ENCODE results near the gene PKD1L1. TPM values are rescaled to one million over a fixed set of nuclear protein-coding genes. Genes with fewer than 3 reads are reported as not detected.

PKD1L1 gene
- total RNA-seq, 1 experiment from 2014 or later, result 2.8 TPM

DNA sequence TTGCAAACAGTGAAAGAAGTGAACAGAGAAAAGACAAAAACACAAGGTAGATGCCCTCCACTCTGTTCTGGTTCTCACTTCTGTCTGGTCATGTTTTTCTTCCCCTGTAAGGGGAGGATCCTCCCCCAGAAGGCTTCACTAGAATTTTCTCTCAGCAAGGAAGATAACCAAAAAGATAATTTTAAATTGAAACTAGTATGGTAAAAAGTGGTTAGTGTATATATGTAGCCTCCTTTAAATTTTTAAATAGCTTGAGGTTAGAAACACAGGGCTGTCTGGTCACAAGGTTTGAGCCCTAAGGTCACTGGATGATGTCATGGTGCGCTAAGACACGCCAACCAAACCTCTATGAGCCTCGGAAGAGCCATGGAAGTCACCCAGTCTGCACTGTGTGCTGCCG lies 5.6 kb upstream of the PKD1L1 start:
- Histone ChIP-seq H3K79me2 (ENCODE audit: low read length) (no peaks in the 10 kb centered on the region), H3K27me3 (ENCODE audit: low read length) (no peaks in the 10 kb centered on the region), H3K36me3 (ENCODE audit: insufficient read depth, low read length) (no peaks in the 10 kb centered on the region; the same call in 1 of the 2 replicates), H3K4me1 (ENCODE audit: low read length) (no peaks in the 10 kb centered on the region; the same call in 1 of the 2 replicates), H3K9ac (ENCODE audit: low read length) (no peak overlapping the region), H3K9me3 (ENCODE audit: low read length) (no peaks in the 10 kb centered on the region), H4K20me1 (ENCODE audit: insufficient read depth, low read depth, low read length) (no peaks in the 10 kb centered on the region), H3K9me2 (replicated peaks; ENCODE audit: insufficient read depth, low read length) (no peaks in the 10 kb centered on the region), H3K4me3 (ENCODE audit: low read length) (no peak overlapping the region), H2AFZ (ENCODE audit: low read length) (no peak overlapping the region), H3K4me2 (ENCODE audit: low read depth, low read length, poor library complexity, severe bottlenecking) (no peak overlapping the region), H3K27ac (ENCODE audit: low read length) (no peak overlapping the region)
- no peak for DNase-seq

DNA sequence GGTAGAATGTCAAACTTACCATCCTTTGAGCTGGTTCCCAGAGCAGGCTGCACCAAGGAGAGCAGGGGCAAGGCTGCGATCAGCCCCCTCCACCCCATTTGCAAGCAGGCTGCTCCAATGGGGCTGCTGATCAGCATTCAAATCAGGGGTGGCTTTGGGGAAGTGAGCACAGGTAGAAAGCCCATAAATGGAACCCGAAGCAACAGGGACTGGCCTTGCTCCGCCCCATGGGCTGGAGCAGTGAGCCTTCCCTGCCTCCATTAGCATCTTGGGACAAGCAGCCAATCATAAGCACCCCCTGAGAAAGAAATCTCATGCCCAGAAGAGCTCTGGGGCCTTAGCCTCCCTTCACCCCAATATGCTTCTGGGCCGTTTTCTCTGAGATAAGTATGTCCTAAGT lies 4.0 kb upstream of the PKD1L1 start:
- H3K9ac ChIP-seq (ENCODE audit: low read length), result no peak overlapping the region

DNA sequence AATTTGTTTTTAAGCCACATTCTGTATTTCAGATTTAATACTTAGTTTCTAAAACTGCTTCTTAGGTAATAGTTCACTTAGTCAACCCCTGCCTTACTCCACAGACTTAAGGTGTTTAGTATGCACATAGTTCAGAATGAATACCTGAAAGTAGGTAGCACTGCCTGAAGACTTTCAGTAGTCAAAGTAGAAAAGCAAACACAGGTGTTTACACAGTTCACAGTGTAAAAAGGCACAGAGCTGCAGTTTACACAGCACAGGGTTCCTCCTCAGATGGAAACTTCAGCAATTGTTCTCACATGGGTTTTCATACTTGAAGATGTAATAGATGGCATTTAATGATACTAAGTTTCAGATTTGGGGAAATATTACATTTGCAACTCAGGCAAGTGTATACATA lies 3.1 kb upstream of the PKD1L1 start:
- no peaks in the 10 kb centered on the region for H3K9me3 ChIP-seq (ENCODE audit: low read length)
- H3K27me3 ChIP-seq (ENCODE audit: low read length), result no peaks in the 10 kb centered on the region
- H3K9ac ChIP-seq (ENCODE audit: low read length), result no peak overlapping the region
- no peak overlapping the region for H3K4me3 ChIP-seq (ENCODE audit: low read length)
- no peaks in the 10 kb centered on the region; the same call in 1 of the 2 replicates for H3K36me3 ChIP-seq (ENCODE audit: insufficient read depth, low read length)
- no peaks in the 10 kb centered on the region for H3K79me2 ChIP-seq (ENCODE audit: low read length)
- DNase-seq, result no peak
- no peaks in the 10 kb centered on the region for H3K9me2 ChIP-seq (replicated peaks; ENCODE audit: insufficient read depth, low read length)
- H3K27ac ChIP-seq (ENCODE audit: low read length), result no peak overlapping the region
- no peak overlapping the region for H2AFZ ChIP-seq (ENCODE audit: low read length)
- no peaks in the 10 kb centered on the region; the same call in 1 of the 2 replicates for H3K4me1 ChIP-seq (ENCODE audit: low read length)
- no peaks in the 10 kb centered on the region for H4K20me1 ChIP-seq (ENCODE audit: insufficient read depth, low read depth, low read length)
- no peak overlapping the region for H3K4me2 ChIP-seq (ENCODE audit: low read depth, low read length, poor library complexity, severe bottlenecking)

More for the DNA sequence above, 4.0 kb upstream of the PKD1L1 start:
- H3K36me3 ChIP-seq (ENCODE audit: insufficient read depth, low read length), result no peaks in the 10 kb centered on the region; the same call in 1 of the 2 replicates
- H3K4me1 ChIP-seq (ENCODE audit: low read length), result no peaks in the 10 kb centered on the region; the same call in 1 of the 2 replicates
- H3K9me2 ChIP-seq (replicated peaks; ENCODE audit: insufficient read depth, low read length), result no peaks in the 10 kb centered on the region
- no peaks in the 10 kb centered on the region for H3K27me3 ChIP-seq (ENCODE audit: low read length)
- no peaks in the 10 kb centered on the region for H4K20me1 ChIP-seq (ENCODE audit: insufficient read depth, low read depth, low read length)
- no peak overlapping the region for H3K4me2 ChIP-seq (ENCODE audit: low read depth, low read length, poor library complexity, severe bottlenecking)
- no peak overlapping the region for H3K27ac ChIP-seq (ENCODE audit: low read length)
- no peaks in the 10 kb centered on the region for H3K79me2 ChIP-seq (ENCODE audit: low read length)
- no peak overlapping the region for H3K4me3 ChIP-seq (ENCODE audit: low read length)
- H2AFZ ChIP-seq (ENCODE audit: low read length), result no peak overlapping the region
- H3K9me3 ChIP-seq (ENCODE audit: low read length), result no peaks in the 10 kb centered on the region
- DNase-seq, result no peak

DNA sequence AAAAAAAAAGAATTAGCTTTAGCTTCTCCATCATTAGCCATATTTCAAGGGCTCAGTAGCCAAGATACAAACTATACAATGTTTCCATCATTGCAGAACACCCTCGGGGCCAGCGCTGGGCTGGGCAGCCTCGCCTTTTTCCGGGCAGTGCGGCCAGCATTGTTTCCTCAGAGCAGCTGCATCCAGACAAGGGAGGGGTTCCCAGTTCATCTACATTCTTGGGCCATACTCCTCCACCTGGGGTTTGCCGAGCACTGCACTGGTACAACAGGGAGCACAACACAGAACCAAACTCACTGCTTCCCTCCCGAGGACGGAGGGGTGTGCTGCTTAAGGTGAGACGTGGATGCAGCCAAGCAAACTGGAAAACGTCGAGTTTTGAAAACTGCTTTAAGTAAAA lies 2.4 kb upstream of the PKD1L1 start:
- Histone ChIP-seq H3K9me3 (ENCODE audit: low read length) (no peaks in the 10 kb centered on the region), H3K27me3 (ENCODE audit: low read length) (no peaks in the 10 kb centered on the region), H3K4me3 (ENCODE audit: low read length) (no peak overlapping the region), H3K27ac (ENCODE audit: low read length) (no peak overlapping the region), H3K9ac (ENCODE audit: low read length) (no peak overlapping the region), H2AFZ (ENCODE audit: low read length) (no peak overlapping the region), H3K9me2 (replicated peaks; ENCODE audit: insufficient read depth, low read length) (no peaks in the 10 kb centered on the region), H3K79me2 (ENCODE audit: low read length) (no peaks in the 10 kb centered on the region), H3K36me3 (ENCODE audit: insufficient read depth, low read length) (no peaks in the 10 kb centered on the region; the same call in 1 of the 2 replicates), H3K4me1 (ENCODE audit: low read length) (no peaks in the 10 kb centered on the region; the same call in 1 of the 2 replicates), H4K20me1 (ENCODE audit: insufficient read depth, low read depth, low read length) (no peaks in the 10 kb centered on the region), H3K4me2 (ENCODE audit: low read depth, low read length, poor library complexity, severe bottlenecking) (no peak overlapping the region)
- DNase-seq, result no peak

DNA sequence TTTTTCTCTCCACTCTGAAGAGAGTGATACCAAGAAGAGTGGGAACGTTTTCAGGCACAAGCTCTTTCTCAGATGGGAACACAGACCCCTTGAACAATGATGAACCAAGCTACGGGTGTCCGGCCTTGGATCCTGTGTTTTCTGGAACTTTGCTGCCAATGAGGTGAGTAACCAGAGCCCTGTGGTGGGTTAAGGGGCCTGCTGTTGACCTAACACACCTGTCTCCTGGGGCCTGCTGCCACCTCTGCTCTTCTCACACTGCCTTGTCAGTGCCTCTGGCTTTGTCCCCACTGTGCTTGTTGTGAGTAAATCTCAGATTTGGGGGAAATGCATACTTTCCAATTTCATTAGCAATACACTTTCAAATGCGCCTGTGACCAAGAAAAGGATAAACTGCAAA lies 1.4 kb upstream of the PKD1L1 start:
- no peak for DNase-seq
- no peaks in the 10 kb centered on the region for H3K79me2 ChIP-seq (ENCODE audit: low read length)
- no peak overlapping the region for H3K4me3 ChIP-seq (ENCODE audit: low read length)
- H3K9me2 ChIP-seq (replicated peaks; ENCODE audit: insufficient read depth, low read length), result no peaks in the 10 kb centered on the region
- H3K4me1 ChIP-seq (ENCODE audit: low read length), result no peaks in the 10 kb centered on the region; the same call in 1 of the 2 replicates
- H2AFZ ChIP-seq (ENCODE audit: low read length), result no peak overlapping the region
- no peak overlapping the region for H3K9ac ChIP-seq (ENCODE audit: low read length)
- H4K20me1 ChIP-seq (ENCODE audit: insufficient read depth, low read depth, low read length), result no peaks in the 10 kb centered on the region
- H3K9me3 ChIP-seq (ENCODE audit: low read length), result no peaks in the 10 kb centered on the region
- no peak overlapping the region for H3K4me2 ChIP-seq (ENCODE audit: low read depth, low read length, poor library complexity, severe bottlenecking)
- H3K36me3 ChIP-seq (ENCODE audit: insufficient read depth, low read length), result no peaks in the 10 kb centered on the region
- no peak overlapping the region for H3K27ac ChIP-seq (ENCODE audit: low read length)
- no peaks in the 10 kb centered on the region for H3K27me3 ChIP-seq (ENCODE audit: low read length)

DNA sequence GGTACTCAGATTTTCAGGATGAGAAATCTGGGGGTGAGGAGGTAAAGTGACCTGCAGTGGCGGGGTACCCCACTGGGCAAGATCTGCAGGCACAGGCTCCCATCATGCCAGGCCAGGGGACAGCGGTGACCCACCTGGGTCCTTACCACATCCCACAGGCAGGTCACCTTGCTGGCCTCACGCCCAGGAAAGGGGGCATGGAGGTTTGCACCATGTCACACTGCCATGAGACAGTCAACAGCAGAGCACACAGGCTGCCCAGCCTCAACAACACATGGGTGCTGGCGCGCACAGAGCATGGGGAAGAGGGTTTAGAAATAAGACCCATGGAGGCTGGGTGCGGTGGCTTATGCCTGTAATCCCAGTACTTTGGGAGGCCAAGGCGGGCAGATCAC lies 914 bp downstream of the PKD1L1 start:
- H2AFZ ChIP-seq (ENCODE audit: low read length), result no peak overlapping the region
- H3K4me1 ChIP-seq (ENCODE audit: low read length), result no peaks in the 10 kb centered on the region; the same call in 1 of the 2 replicates
- DNase-seq, result no peak
- H3K4me3 ChIP-seq (ENCODE audit: low read length), result no peak overlapping the region
- H3K36me3 ChIP-seq (ENCODE audit: insufficient read depth, low read length), result no peaks in the 10 kb centered on the region
- H3K9me3 ChIP-seq (ENCODE audit: low read length), result no peaks in the 10 kb centered on the region
- H3K4me2 ChIP-seq (ENCODE audit: low read depth, low read length, poor library complexity, severe bottlenecking), result no peak overlapping the region
- H3K27ac ChIP-seq (ENCODE audit: low read length), result no peak overlapping the region
- H3K27me3 ChIP-seq (ENCODE audit: low read length), result no peaks in the 10 kb centered on the region
- no peak overlapping the region for H3K9ac ChIP-seq (ENCODE audit: low read length)
- H4K20me1 ChIP-seq (ENCODE audit: insufficient read depth, low read depth, low read length), result no peaks in the 10 kb centered on the region
- no peaks in the 10 kb centered on the region for H3K79me2 ChIP-seq (ENCODE audit: low read length)
- H3K9me2 ChIP-seq (replicated peaks; ENCODE audit: insufficient read depth, low read length), result no peaks in the 10 kb centered on the region

DNA sequence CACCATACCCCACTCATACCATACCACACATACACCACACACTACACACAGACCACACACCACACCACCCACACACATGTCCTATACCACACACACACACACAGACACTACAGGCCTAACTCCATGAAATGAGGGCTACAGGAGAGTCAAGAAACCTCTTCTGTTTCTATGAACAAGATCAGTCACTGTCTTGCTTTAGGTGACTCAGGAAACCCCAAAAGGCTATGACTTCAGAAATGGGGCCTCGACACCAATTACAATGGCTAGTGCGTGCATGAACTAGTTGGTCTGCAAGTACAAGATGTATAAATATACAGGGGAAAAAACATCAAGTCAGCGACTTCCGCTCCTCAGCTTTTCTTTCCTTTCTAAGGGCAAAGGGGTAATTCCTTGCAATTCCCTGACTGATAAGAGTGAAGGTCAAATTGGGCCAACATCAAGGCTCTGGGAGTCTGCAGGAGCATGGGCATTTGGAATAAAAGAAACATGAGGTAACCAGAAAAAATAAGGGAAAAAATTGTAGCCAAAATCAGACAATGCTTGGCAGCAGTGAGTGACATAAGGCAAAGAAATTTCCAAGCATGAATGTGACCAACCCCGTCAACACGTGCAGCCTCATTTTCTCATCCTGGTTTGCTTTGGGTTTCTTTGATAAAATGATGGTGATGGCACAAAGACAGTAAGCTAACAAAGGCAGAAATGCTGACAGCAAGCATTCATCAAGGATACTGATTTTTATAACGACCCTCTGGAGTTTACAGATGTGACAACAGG lies 1.5 kb downstream of the PKD1L1 start:
- Histone ChIP-seq H3K4me3 (ENCODE audit: low read length) (no peak overlapping the region), H3K9ac (ENCODE audit: low read length) (no peak overlapping the region)
- DNase-seq, result no peak

DNA sequence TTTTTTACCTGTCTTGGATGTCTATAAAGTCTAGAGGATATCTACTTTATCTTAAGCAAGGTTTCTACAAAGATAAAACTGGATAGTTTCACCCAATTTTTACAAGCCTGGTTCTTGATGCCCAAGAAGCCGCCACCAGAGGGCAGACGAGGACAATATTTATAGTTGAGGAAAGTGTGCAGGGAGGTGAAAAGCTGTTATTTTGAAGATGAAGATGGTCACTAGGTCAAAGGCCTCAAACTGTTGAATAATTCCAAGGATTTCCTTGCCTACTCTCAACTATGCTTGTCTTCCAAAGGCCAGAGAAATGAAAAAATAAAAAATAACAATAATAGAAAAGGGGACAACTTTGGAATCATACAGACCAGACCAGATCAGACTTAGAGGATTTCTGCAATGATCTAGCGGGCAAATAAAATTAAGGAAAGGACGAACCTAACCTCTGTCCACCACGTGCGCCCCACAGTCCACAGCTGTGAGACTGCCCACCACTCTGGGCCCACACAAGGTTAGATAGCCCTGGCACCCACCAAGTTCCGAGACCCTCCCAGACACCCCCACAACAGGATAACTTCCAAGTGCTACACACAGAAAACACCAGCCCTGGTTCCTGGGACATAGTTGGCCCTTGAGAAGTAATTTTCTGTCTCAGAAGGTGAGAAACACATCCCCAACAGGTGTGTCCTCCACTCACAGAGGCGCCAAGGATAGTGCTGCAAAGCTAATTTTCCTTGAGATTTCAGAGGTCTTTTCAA lies 2.8 kb downstream of the PKD1L1 start:
- Histone ChIP-seq H3K9ac (ENCODE audit: low read length) (no peak overlapping the region), H4K20me1 (ENCODE audit: insufficient read depth, low read depth, low read length) (no peaks in the 10 kb centered on the region), H3K9me2 (replicated peaks; ENCODE audit: insufficient read depth, low read length) (no peaks in the 10 kb centered on the region), H2AFZ (ENCODE audit: low read length) (no peak overlapping the region), H3K4me1 (ENCODE audit: low read length) (peaks cover 4% of the 10 kb centered on the region; the same call in 1 of the 2 replicates), H3K9me3 (ENCODE audit: low read length) (no peaks in the 10 kb centered on the region), H3K27ac (ENCODE audit: low read length) (no peak overlapping the region), H3K27me3 (ENCODE audit: low read length) (no peaks in the 10 kb centered on the region), H3K36me3 (ENCODE audit: insufficient read depth, low read length) (no peaks in the 10 kb centered on the region), H3K4me2 (ENCODE audit: low read depth, low read length, poor library complexity, severe bottlenecking) (no peak overlapping the region), H3K4me3 (ENCODE audit: low read length) (no peak overlapping the region), H3K79me2 (ENCODE audit: low read length) (no peaks in the 10 kb centered on the region)
- peak; percentile 89 for DNase-seq

More for the DNA sequence above, 1.5 kb downstream of the PKD1L1 start:
- no peaks in the 10 kb centered on the region for H3K9me3 ChIP-seq (ENCODE audit: low read length)
- no peaks in the 10 kb centered on the region for H3K27me3 ChIP-seq (ENCODE audit: low read length)
- H3K36me3 ChIP-seq (ENCODE audit: insufficient read depth, low read length), result no peaks in the 10 kb centered on the region
- H2AFZ ChIP-seq (ENCODE audit: low read length), result no peak overlapping the region
- H3K4me2 ChIP-seq (ENCODE audit: low read depth, low read length, poor library complexity, severe bottlenecking), result no peak overlapping the region
- H3K27ac ChIP-seq (ENCODE audit: low read length), result no peak overlapping the region
- H3K4me1 ChIP-seq (ENCODE audit: low read length), result no peaks in the 10 kb centered on the region
- no peaks in the 10 kb centered on the region for H3K79me2 ChIP-seq (ENCODE audit: low read length)
- no peaks in the 10 kb centered on the region for H3K9me2 ChIP-seq (replicated peaks; ENCODE audit: insufficient read depth, low read length)
- H4K20me1 ChIP-seq (ENCODE audit: insufficient read depth, low read depth, low read length), result no peaks in the 10 kb centered on the region
